Glutamatergic neuron (in vitro differentiated cells): Measurements from ENCODE around the gene ZNF581. TPM values are rescaled to one million over a fixed set of nuclear protein-coding genes. Genes with fewer than 3 reads are reported as not detected.

Experiments
- DNase-seq: peaks from one replicate; pipeline ENCODE4 v3.0.0; 2022
- H3K27ac Mint-ChIP-seq: one replicate; pipeline ENCODE4 v1.8.0; 2020; ENCODE audit warnings: mild to moderate bottlenecking, mixed read lengths, inconsistent platforms; ENCODE audit not compliant: unreplicated experiment
- H3K27me3 Mint-ChIP-seq: one replicate; pipeline ENCODE4 v1.8.0; 2020; ENCODE audit warnings: mild to moderate bottlenecking, moderate library complexity, mixed read lengths, inconsistent platforms; ENCODE audit not compliant: unreplicated experiment
- H3K36me3 Mint-ChIP-seq: one replicate; pipeline ENCODE4 v1.8.0; 2020; ENCODE audit warnings: mild to moderate bottlenecking, mixed read lengths, inconsistent platforms; ENCODE audit not compliant: unreplicated experiment
- H3K4me1 Mint-ChIP-seq: one replicate; pipeline ENCODE4 v1.8.0; 2020; ENCODE audit warnings: mild to moderate bottlenecking, low read depth, mixed read lengths, inconsistent platforms; ENCODE audit not compliant: unreplicated experiment
- H3K4me3 Mint-ChIP-seq: one replicate; pipeline ENCODE4 v1.8.0; 2020; ENCODE audit warnings: mild to moderate bottlenecking, mixed read lengths, inconsistent platforms; ENCODE audit not compliant: unreplicated experiment
- H3K9me3 Mint-ChIP-seq: one replicate; pipeline ENCODE4 v1.8.0; 2020; ENCODE audit warnings: mild to moderate bottlenecking, moderate library complexity, mixed read lengths, inconsistent platforms; ENCODE audit not compliant: unreplicated experiment
- CTCF ChIP-seq: fragments of 200-600 bp; sonication (generic); IDR thresholded peaks from one replicate; pipeline ENCODE4 v1.5.0; 2021; ENCODE audit not compliant: partially characterized antibody, unreplicated experiment
- total RNA-seq: library from RNA; stranded (reverse); fragmentation: NEBNext Ultra II Directional; extraction: Animal tissue kit (Norgen Biotek cat#: 25700); gene quantifications from one replicate; pipeline ENCODE4 v1.2.1, GENCODE V29; 2021; ENCODE audit not compliant: unreplicated experiment

Gene ZNF581
- total RNA-seq, 1 donor from 2014 or later = 31.0 TPM

DNA sequence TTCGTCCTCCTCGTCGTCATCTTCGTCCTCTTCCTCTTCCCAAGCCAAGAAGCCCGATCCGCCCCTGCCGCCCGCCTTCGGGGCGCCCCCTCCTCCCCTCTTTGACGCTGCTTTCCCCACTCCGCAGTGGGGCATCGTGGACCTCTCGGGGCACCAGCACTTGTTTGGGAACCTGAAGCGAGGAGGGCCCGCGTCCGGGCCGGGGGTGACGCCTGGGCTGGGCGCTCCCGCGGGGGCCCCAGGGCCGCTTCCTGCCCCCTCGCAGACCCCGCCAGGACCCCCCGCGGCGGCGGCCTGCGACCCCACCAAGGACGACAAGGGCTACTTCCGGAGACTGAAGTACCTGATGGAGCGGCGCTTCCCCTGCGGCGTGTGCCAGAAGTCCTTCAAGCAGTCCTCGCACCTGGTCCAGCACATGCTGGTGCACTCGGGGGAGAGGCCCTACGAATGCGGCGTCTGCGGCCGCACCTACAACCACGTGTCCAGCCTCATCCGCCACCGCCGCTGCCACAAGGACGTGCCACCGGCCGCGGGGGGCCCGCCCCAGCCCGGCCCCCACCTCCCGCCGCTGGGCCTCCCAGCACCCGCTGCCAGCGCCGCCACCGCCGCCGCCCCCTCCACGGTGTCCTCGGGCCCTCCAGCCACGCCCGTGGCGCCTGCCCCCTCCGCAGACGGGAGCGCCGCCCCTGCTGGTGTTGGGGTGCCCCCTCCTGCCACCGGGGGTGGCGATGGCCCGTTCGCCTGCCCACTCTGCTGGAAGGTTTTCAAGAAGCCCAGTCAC lies 29.3 kb upstream of the ZNF581 start:
- DNase-seq = no peak
- Mint-ChIP-seq H3K27ac (no peak overlapping the region), H3K9me3 (peaks cover 6% of the 10 kb centered on the region), H3K36me3 (peaks cover 11% of the 10 kb centered on the region), H3K27me3 (peaks cover 10% of the 10 kb centered on the region), H3K4me1 (no peaks in the 10 kb centered on the region), H3K4me3 (no peak overlapping the region)
- TF ChIP-seq CTCF = no peak

GRCh38 chr19:55614711-55615542 lies 28.5 kb upstream of the ZNF581 start:
- DNase-seq = no peak
- H3K4me1 Mint-ChIP-seq = no peaks in the 10 kb centered on the region
- H3K36me3 Mint-ChIP-seq = peaks cover 8% of the 10 kb centered on the region
- no peak overlapping the region for H3K27ac Mint-ChIP-seq
- no peak overlapping the region for H3K4me3 Mint-ChIP-seq
- H3K27me3 Mint-ChIP-seq = peaks cover 12% of the 10 kb centered on the region
- H3K9me3 Mint-ChIP-seq = peaks cover 8% of the 10 kb centered on the region
- TF ChIP-seq CTCF = no peak

- DNase-seq = no peak
- Mint-ChIP-seq H3K27ac (no peak overlapping the region), H3K9me3 (peaks cover 8% of the 10 kb centered on the region), H3K4me3 (no peak overlapping the region), H3K36me3 (peaks cover 12% of the 10 kb centered on the region), H3K27me3 (peaks cover 12% of the 10 kb centered on the region), H3K4me1 (no peaks in the 10 kb centered on the region)
- TF ChIP-seq CTCF = no peak
Observed at GRCh38 chr19:55615543-55616394, 27.7 kb upstream of the ZNF581 start.

GRCh38 chr19:55616395-55616875 lies 27.0 kb upstream of the ZNF581 start:
- no peak for TF ChIP-seq CTCF
- Mint-ChIP-seq H3K4me3 (no peak overlapping the region), H3K9me3 (peaks cover 8% of the 10 kb centered on the region), H3K4me1 (no peaks in the 10 kb centered on the region), H3K27ac (no peak overlapping the region), H3K36me3 (peaks cover 12% of the 10 kb centered on the region), H3K27me3 (peaks cover 12% of the 10 kb centered on the region)
- no peak for DNase-seq
